ENCODE measurements around the gene CEACAM5.

DNA sequence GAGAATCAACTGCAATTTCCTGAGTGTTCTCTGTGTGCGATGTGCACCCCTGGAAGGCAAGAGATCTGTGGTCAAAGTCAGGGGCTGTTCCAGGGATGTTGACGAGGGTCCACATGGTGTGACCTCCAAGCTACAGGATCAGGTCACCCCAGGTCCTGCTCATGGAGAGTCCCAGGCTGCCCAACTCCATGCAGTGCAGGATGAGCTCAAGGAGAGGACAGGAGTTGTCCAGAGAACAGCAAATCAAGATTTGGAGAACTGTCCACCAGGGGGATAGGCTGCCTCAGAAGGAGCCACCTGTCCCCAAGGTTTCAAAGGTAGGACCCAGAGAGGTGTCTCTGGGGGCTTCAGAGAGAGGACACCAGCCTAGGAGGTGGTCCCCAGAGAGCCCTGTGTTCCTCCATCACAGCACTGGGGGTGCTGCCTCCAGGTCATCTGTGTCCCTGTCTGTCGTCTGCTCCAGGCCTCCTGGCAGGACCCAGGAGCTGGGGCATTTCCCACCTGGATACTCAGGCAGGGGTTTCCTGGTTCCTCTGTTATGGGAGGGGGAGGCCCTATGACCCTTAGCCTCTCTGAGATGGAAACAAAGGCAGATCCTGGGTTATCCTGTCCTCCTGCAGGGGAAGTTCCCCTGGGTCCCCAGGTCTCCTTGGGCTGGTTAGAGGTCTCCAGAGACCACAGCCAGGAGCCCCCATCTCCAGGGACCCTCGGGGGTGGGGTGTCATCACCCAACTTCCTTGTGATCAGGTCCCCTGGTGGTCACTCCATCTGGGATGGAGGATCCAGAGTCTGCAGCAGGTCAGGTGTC, 18.2 kb upstream of the CEACAM5 start:
- TF ChIP-seq POLR2A (IDR thresholded peaks at IDR 0.05): no peak
- TF ChIP-seq, protein P1, sequence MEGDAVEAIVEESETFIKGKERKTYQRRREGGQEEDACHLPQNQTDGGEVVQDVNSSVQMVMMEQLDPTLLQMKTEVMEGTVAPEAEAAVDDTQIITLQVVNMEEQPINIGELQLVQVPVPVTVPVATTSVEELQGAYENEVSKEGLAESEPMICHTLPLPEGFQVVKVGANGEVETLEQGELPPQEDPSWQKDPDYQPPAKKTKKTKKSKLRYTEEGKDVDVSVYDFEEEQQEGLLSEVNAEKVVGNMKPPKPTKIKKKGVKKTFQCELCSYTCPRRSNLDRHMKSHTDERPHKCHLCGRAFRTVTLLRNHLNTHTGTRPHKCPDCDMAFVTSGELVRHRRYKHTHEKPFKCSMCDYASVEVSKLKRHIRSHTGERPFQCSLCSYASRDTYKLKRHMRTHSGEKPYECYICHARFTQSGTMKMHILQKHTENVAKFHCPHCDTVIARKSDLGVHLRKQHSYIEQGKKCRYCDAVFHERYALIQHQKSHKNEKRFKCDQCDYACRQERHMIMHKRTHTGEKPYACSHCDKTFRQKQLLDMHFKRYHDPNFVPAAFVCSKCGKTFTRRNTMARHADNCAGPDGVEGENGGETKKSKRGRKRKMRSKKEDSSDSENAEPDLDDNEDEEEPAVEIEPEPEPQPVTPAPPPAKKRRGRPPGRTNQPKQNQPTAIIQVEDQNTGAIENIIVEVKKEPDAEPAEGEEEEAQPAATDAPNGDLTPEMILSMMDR (IDR thresholded peaks at IDR 0.05): no peak
- TF ChIP-seq EP300 (IDR thresholded peaks at IDR 0.05): no peak
